Renal pelvis (tissue), 4 donors: Measurements from ENCODE around the gene GPX6. TPM values are rescaled to one million over a fixed set of nuclear protein-coding genes. Genes with fewer than 3 reads are reported as not detected.
"Not testable (repeated sequence)": the region's sequence is repeated elsewhere in the genome, so short reads cannot be mapped to it uniquely, and the experiment has no call there.

Experiments
- DNase-seq: peaks from one replicate; pipeline ENCODE4 v3.0.0-alpha.2; 2013
- polyA plus RNA-seq, 3 donors: library from polyadenylated mRNA; unstranded; fragments of 120-200 nt; gene quantifications; one replicate each; pipeline ENCODE4 v1.2.1, GENCODE V29; 2013; ENCODE audit not compliant: insufficient read length in 3 of 3

Gene GPX6
- polyA plus RNA-seq, 3 donors: not detected

GRCh38 chr6:28525496-28526039, 10.0 kb upstream of the GPX6 start, which contains the start of gene GPX5:
Gene GPX5 (plus strand): TSS chr6:28525881. CDS start chr6:28526014, 133 bp downstream.
- DNase-seq: no peak

DNA sequence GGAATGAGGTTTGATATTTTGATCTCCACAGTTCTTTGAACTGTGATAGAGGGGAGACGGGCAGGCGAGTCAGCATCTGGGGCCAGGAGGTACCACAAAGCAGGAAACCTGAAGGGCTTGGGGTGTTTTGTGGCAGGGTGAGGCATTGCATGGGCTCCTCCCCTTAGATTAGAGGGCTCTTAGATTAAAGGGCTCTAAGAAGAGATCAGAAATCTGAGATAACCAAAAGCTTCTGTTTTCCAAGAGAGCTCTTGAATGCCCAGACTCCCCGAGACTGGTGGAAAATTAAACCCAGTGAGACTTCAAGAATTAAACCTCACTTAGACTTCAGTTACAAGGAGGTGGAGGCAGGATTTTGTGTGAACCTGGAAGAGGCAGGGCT, 7.6 kb upstream of the GPX6 start:
- DNase-seq: no peak

GRCh38 chr6:28522594-28523240, 7.1 kb upstream of the GPX6 start:
- DNase-seq: no peak

DNA sequence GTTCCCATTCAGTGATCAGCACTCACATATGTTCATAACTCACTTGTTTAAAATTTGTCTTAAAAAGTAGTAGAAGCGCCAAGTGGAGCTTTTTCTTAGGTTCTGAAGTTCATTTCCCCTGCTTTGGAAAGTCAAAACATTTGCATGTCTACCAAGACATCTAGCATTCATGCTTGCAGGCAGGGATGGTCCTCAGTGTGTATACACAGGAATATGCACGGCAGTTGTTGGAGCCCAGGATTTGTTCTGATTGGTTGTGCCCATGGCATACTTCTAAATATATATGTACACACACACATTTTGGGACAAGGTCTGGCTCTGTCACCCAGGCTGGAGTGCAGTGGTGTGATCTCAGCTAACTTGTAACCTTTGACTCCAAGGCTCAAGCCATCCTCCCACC, 2.4 kb upstream of the GPX6 start:
- DNase-seq: no peak

GRCh38 chr6:28512387-28512786, 3.2 kb downstream of the GPX6 start:
- DNase-seq: not testable (repeated sequence)

DNA sequence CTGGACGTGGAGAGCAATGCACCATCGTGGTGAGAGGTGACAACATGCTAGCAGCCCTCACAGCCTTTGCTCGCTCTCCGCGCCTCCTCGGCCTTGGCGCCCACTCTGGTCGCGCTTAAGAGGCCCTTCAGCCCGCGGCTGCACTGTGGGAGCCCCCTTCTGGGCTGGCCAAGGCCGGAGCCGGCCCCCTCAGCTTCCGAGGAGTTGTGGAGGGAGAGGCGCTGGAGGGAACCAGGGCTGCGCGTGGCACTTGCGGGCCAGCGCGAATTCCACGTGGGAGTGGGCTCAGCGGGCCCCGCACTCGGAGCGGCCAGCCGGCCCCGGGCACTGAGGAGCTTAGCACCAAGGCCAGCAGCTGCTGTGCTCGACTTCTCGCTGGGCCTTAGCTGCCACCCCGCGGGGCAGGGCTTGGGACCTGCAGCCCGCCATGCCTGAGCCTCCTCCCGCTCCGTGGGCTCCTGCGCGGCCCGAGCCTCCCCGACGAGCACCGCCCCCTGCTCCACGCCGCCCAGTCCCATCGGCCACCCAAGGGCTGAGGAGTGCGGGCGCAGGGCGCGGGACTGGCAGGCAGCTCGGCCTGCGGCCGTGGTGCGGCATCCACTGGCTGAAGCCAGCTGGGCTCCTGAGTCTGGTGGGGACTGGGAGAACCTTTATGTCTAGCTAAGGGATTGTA, 3.8 kb downstream of the GPX6 start:
- DNase-seq: no peak

GRCh38 chr6:28506807-28507475, 8.7 kb downstream of the GPX6 start:
- no peak for DNase-seq

DNA sequence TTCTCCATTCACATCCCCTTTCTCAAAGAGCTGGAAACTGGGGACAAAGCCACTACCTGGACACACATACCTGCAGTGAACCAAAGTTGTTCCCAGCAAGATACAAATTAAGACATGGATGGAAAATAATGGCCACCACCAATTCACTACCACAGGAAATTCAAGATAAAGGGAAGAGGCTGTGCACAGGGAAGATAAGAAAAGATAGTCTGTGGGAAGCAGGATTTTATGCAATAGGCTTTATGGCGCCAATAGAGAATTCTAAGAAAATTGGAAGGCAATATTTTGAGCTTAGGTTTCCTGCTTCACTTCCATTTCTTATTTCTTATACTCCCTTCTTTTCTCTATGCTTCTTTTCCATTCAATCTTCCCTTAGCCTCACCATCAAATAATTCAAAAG, 9.9 kb downstream of the GPX6 start:
- no peak for DNase-seq

- not testable (repeated sequence) for DNase-seq
These were observed 12.8 kb downstream of the GPX6 start for GRCh38 chr6:28502709-28503305.

GRCh38 chr6:28502136-28502535, 13.5 kb downstream of the GPX6 start:
- not testable (repeated sequence) for DNase-seq

- DNase-seq: no peak
These were observed 14.3 kb downstream of the GPX6 start for GRCh38 chr6:28501259-28501658.

DNA sequence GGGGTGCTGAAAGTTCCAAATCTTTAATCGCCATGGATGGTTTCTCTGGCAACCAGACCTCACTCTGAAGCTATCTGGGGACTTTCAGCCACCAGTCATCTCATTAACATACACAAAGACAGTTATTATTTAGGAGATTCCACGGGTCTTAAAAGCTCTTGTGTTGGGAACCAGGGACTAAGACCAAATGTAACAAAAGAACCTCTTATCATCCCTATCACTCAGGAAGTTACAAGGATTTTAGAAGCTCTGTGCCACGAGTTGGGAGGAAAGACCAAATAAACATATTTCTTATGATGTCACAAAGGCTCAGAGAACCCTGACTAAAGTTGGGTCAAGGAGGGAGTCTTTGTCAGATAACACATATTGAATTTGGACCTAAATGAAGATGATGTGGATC, 17.7 kb downstream of the GPX6 start:
- DNase-seq: no peak

GRCh38 chr6:28497306-28497705, 18.3 kb downstream of the GPX6 start:
- DNase-seq: no peak

DNA sequence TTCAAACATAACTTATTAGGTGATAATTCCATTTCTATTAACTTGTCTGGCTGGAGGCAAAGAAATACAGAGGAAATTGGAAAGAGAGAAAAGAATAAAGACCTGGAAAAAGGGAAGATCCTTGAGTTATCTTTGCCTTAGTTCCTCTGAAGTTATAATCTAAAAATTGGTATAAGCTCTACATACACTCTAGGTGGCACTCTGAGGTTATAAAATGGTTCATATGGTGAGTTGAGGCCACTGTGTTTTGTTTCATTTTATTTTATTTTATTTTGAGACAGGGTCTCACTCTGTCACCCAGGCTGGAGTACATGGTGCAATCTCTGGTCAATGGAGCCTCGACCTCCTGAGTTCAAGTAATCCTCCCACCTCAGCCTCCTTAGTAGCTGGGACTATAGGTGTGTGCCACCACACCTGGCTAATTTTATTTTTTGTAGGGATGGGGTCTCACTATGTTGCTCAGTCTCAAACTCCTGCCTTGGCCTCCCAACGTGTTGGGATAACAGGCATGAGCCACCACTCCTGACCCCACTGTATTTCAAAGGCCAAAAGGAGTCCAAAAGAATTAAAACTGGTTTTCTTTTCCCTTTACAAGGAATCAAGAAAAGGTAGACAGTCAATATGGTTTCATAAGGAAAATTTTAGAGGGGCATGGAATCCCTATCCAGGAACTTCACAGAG, 19.4 kb downstream of the GPX6 start:
- DNase-seq: no peak

DNA sequence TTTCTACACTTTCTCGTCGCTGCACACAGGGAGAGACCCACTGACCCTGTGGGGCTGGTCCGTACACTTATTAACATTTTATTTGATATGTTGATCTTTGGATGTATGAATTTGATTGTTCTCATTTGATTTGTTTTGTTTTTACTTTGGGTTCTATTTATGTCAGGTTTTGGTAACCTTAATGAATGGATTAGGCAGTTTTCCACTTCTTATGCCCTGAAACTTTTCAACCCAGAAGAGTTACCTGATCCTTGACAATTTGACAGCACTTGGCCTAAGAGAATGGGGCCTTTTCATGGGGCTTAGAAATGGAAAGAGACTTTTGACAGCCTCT, 23.6 kb downstream of the GPX6 start:
- DNase-seq: no peak

GRCh38 chr6:28490205-28490890, 25.2 kb downstream of the GPX6 start:
- DNase-seq: no peak

DNA sequence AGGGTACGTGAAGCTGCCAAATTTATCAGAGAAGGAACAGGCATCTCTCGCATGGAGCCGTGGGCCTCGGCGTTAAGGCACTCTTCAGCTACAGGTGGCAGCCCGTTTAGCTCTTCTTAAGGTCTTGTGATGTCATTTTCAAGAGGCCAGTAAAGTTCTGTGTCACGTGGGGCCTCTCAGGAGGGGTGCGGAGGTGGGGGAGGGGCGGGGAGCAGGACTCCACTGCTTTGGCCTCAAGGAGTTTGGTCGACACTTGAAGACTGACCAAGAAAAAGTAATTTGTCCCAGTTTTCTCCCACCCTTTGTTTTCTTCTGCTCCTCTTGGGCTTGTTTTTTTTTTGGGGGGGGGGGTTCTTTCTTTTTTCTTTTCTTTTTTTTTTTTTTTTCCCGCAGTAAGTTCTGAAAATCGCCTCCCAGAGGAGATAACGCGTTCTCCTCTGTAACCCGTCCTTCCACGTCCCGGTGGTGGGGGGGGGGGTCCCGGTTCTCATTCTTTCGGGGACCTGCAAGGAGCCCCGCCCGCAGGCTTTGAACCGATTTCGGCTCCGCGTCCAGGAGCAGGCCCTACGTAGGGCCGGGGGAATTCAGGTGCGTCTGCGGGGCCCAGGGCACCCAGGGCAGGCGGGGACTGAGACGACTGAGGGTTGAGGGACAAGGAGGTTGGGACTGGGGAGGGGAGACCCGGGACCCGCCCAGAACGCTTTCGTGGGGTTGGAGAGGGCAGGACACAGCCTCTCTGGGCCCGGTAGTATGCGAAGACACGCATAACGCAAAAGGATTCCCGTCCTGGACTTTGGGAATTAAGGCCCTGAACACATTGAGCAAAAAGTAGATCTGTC, 26.0 kb downstream of the GPX6 start:
- no peak for DNase-seq

DNA sequence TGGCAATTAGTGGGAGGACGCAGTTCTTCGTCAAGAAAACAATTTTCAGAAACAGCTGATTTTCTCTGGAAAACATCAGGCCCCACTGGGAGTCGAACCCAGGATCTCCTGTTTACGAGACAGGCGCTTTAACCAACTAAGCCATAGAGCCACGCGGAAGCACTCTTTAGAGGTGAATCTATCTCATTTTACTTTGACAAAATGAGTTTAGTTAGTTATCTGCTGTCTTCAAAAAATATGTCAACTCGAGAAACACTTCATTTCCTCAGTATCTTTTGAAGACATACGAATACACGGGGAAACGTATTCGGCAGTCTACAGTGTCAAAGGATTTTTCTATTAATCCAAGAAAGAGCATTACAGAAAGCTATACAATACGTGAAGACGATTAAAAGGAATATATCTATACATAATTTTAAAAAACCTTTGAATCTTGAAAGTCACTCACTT, 26.7 kb downstream of the GPX6 start:
- no peak for DNase-seq

GRCh38 chr6:28486988-28487742, 28.4 kb downstream of the GPX6 start:
- no peak for DNase-seq

DNA sequence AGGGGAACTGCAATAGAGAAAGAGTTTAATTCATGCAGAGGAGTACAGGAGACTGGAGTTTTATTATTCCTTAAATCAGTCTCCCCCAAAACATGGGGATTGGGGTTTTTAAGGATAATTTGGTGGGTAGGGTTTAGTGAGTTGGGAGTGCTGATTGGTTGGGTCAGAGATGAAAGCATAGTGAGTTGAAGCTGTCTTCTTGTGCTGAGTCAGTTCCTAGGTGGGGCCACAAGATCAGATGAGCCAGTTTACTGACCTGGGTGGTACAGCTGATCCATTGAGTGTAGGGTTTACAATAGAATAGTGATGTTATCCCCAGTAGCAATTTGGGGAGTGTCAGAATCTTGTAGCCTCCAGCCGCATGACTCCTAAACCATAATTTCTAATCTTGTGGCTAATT, 29.1 kb downstream of the GPX6 start:
- DNase-seq: no peak
